GM21723 (cell line): ENCODE results near the gene NRGN.

Experiments used
- ATAC-seq: cut with Tn5 transposase; IDR thresholded peaks from one replicate; pipeline ENCODE4 v1.9.1; 2021; ENCODE audit warnings: mild to moderate bottlenecking, moderate library complexity; ENCODE audit not compliant: unreplicated experiment

The NRGN gene

DNA sequence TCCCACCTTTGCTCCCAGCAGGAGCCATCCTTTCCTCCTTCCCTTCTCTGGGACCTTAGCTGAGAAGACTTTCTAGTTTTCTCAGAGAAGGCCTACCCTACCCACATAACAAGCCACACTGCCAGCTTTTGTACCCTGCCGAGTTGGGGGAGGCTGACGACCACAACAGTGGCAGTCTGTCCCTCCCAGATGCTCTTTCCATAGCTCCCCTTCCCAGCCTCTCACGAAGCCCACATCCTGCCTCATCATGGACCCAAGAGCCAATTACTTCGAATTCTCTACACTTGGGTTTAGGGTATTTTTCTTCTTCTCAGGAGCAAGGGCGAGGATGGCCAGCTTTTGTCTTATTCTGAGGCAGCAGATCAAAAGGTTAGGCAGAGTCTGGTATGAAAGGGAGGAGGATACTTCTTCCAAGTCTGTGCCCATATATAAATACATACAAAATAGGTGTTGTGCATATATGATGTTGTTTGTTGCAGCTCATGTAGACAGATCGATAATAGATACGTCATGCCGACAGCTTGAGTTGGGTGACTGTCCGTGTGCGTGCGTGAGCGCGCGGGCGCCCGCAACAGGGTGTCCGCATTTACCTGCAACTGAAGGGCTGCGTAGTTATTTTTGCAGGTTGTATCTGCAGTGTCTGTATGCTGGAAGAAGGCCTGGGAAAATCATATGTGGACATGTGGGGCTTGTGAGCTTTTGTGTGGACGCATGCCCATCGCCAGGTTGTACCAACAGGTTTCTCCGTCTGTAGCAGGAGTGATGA lies 846 bp upstream of the NRGN start:
- no peak for ATAC-seq

GRCh38 chr11:124740277-124740882 lies 638 bp downstream of the NRGN start:
- peak; percentile 42 for ATAC-seq

DNA sequence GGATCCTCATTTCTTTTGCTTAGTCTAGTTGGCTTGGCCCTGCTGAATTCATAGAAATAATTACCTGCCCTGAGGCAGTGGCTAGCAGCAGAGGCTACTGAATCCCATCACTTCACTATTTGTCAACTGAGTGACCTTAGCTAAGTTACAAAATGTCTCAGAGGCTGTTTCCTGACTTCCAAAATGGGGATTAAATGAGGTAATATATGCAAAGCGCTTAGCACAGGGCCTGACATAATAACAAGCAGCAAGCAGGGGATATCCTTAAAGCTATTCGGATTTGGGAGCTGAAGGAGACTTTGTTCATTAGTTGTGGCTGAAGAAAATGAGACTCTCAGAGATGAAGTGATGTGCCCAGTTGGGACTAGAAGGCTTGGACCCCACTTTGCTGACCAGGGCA lies 2.8 kb downstream of the NRGN start:
- no peak for ATAC-seq

GRCh38 chr11:124743050-124743449 lies 3.3 kb downstream of the NRGN start:
- ATAC-seq: no peak

DNA sequence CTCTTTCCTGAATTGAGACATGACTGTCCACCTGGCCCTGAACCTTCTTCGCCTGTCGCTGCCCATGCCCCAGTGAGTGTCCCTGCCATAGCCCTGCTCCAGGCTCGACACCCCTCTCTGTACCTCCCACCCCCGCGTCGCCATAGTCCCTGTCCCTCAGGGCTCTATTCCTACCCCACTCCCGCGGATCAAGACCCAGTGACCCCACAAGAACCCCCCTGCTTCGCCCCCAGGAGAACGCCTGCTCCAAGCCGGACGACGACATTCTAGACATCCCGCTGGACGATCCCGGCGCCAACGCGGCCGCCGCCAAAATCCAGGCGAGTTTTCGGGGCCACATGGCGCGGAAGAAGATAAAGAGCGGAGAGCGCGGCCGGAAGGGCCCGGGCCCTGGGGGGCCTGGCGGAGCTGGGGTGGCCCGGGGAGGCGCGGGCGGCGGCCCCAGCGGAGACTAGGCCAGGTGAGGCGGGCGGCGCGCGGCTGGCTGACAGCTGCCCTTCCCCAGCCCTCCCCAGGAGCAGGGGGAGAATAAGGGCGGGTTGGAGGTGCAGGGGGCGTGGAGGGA lies 5.6 kb downstream of the NRGN start:
- ATAC-seq: no peak

DNA sequence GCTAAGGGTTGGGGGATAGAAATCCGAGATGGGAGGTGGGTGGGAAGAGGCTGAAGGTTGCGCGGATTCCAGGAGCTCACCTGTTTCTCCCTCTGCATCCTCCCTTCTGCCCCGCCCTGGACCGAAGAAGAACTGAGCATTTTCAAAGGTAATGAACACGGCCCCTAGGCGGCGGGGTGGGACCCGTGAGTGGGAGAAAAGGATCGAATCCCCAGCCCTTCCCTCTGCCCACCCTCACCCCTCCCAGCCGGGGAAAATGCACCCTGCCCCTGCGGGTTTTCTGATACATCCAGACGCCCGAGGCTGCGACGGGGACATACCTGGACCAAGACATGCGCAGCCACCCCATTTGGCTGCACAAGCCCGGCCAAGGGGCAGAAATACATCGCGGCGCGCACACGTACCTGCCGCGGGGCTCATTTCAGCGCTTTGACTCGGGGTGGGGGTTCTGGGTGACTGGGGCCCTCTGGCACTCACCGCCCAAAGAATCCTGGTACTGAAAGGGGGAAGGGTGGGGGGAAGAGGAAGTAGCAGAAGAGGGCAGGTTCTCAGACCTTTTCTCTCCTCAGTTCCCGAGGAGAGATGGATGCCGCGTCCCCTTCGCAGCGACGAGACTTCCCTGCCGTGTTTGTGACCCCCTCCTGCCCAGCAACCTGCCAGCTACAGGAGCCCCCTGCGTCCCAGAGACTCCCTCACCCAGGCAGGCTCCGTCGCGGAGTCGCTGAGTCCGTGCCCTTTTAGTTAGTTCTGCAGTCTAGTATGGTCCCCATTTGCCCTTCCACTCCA lies 6.3 kb downstream of the NRGN start:
- ATAC-seq: peak; percentile 27

DNA sequence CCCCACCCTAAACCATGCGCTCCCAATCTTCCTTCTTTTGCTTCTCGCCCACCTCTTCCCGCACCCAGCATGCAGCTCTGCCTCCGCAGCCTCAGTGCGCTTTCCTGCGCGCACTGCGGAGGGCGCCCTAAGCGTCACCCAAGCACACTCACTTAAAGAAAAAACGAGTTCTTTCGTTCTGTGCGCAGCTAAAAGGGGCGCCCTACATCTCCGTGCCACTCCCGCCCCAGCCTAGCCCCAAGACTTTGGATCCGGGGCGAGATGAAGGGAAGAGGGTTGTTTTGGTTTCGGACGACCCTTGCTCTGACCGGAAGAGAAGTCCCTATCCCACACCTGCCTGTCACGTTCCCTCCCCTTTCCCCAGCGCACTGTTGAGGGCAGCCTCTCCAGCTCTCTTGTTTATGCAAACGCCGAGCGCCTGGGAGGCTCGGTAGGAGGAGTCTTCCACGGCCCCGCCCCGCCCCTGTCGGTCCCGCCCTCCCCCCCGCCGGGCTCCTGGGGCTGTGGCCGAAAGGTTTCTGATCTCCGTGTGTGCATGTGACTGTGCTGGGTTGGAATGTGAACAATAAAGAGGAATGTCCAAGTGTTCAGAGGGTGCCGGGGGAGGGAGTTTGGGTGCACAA lies 7.0 kb downstream of the NRGN start:
- ATAC-seq: peak; percentile 91

- ATAC-seq: no peak
Observed at GRCh38 chr11:124747406-124748099, 7.8 kb downstream of the NRGN start.

- no peak for ATAC-seq
Observed at GRCh38 chr11:124748100-124748418, 8.3 kb downstream of the NRGN start.

GRCh38 chr11:124748481-124749343 lies 9.0 kb downstream of the NRGN start:
- ATAC-seq: no peak

DNA sequence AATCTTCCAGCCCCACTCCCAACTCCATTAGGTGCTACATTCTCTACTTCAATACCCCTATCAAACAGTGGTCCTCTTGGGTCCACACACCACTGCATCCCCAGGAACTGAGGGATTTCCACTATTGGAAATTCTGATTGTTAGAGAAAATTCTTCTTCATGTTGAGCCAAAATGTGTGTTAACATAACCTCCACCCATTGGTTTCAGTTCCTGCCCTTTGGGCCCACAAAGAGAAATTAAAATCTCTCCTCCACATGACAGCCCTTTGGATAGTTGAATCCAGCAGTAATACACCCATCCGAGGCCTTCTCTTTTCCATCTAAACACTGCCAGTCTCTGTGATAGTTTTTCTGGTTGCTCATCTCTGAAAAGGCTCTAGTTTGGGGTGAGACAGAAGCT lies 10.2 kb downstream of the NRGN start:
- no peak for ATAC-seq

DNA sequence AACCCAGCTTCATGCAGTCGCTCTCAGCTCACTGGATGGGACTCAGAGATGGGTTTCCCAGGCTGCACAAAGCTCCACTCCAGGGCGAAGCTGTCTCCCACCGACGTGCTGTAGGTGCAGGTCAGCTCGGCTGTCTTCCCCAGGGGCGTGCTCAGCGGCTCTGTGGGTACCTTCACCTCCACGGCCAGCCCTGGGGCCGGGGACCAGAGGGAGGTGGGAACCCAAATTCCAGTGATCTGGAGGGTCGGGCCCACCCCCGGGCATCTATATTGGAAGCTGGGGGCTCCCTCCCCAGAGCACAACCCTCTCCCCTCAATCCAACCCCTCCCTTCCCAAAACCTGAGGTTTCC lies 11.6 kb downstream of the NRGN start:
- no peak for ATAC-seq

DNA sequence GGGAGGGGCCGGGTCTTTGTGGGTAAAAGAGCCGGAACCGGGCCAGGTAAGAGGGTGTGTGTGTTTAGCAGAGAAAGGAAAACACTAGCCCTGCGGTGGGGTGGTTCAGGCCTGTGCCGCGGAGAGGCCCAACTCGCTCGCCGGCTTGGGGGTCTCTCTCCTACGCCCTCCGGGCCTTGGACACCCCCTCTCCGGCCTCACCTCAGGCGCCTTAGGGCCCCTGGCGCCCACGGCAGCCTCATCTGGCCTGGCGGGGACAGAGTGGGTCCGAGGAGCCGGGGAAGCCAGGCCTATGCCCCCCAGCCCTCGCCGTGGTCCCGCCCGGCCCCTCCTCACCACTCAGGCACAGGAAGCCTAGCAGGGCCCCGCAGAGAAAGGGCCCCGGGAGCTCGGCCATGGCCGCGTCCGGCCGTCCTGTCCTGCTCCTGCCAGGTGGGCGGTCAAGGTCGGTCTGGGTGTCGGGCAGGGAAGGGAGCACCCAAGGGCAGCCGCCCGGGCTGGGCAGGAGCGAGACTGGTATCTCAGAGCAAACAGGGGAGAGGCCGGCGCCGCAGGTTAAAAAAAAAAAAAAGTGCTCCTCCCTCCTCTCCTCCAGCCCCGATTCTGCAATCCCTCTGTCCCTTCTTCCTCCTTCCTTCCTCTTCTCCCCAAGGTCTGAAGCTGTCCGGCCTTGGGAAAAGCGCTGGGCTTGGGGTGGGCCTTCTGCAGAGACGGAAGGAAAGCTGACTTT lies 12.2 kb downstream of the NRGN start, which contains the start of gene VSIG2:
TSS of gene VSIG2 (minus strand) at position 515 of the 730 bp plus-strand sequence. CDS start at position 397, 118 bp downstream.
- ATAC-seq: no peak

DNA sequence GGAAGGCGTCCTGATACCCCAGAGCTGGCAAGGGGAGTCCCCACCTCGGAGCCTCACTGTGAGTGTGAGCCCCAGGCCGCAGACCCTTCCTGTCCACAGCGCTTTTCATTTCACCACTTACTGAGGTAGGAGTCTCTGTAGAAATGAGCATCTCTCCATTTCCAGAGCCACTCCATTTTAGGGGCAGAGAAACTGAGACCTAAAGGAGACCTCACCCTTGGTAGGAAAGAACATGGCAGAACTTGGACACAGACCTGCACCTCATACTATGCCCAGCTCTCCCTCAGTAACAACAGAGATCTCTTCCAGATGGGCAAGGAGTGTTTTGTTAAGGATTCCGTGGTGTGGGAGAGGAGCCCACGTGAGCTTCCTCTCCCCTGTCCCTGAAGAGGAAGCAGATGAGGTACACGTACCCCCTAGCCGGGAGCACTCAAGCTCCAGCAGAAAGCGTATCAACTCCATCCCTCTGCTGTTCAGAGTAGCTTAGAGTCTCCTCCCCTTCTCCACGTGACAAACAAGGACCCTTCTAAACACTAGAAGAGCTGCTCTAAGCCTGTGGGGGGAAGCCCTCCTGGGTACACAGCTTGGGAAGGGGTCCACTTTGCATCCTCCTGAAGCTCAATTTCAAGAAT lies 12.8 kb downstream of the NRGN start:
- ATAC-seq: no peak

DNA sequence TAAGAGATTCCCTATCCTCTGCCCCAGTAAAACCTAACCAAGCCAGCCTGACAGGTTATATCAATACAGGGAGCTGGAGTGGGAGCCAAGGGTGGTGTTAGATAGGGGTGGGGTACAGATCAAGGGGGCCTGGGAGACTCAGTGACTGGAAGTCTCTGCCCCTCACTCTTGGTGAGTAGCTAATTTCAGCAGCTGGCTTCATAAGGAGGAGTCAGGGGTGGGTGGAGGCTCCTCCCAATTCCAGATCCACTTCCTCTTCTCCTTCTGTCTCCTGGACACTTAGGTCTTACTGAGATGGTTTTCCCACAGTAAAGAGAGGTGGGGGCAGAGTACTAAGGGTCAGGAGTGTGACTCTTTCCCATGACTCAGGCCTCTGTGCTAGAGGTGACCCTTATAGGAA lies 13.5 kb downstream of the NRGN start:
- ATAC-seq: no peak

GRCh38 chr11:124753624-124754023 lies 13.9 kb downstream of the NRGN start:
- no peak for ATAC-seq

- ATAC-seq: no peak
Observed at GRCh38 chr11:124754309-124754708, 14.6 kb downstream of the NRGN start.

DNA sequence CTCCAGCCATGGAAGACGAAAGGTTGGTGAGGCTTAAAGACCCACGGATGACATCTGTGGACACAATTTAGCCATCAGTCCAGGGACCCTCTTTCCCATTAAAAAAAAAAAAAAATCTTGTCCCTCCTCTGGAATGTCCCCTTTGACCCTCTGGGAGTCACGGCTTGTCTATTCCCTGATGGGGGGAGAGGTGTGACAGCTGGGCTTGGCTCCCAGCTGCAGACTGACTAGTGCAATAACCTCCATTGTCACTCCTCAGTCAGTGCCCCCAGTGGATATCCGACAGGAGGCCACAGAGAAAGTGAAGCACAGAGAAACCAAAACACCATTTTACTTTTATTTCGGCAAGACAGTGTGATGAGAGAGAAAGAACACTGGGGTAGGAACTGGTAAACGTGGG lies 15.0 kb downstream of the NRGN start:
- ATAC-seq: no peak
